GM12878 (cell line): ENCODE data around the gene LUZP2. TPM values are rescaled to one million over a fixed set of nuclear protein-coding genes. Genes with fewer than 3 reads are reported as not detected.

Experiments
- ATAC-seq: fragments of 200-7000 bp; cut with Tn5 transposase; 3 replicates; pipeline ENCODE4 v1.9.1; 2020; ENCODE audit warnings: mild to moderate bottlenecking, moderate library complexity
- BruUV-seq: library from RNA; stranded (reverse); fragments of 400-500 nt; replicated peaks from 2 replicates; lab custom pipeline; 2021; lab: Mats Ljungman, UMichigan
- CTCF ChIA-PET: fragments of 300-600 bp; sonication (Branson Sonifier 250); formaldehyde crosslinking; extraction: SDS; loops from one replicate; lab custom pipeline; 2021; ENCODE audit warnings: inconsistent platforms; lab: Yijun Ruan, JAX
- POLR2A ChIA-PET: fragments of 350-600 bp; formaldehyde crosslinking; extraction: SDS; loops from one replicate; lab custom pipeline; 2021; ENCODE audit warnings: inconsistent platforms; lab: Charles Lee
- RAD21 ChIA-PET: fragments of 300-600 bp; sonication (Branson Sonifier 250); formaldehyde crosslinking; loops from one replicate; lab custom pipeline; 2023; ENCODE audit warnings: antibody characterized with exemption; ENCODE audit not compliant: unreplicated experiment; lab: Charles Lee
- SMC1A ChIA-PET: fragments of 300-600 bp; sonication (Branson Sonifier 250); formaldehyde crosslinking; loops from one replicate; lab custom pipeline; 2023; ENCODE audit not compliant: unreplicated experiment, uncharacterized antibody; lab: Charles Lee
- DNase-seq: peaks from one replicate; pipeline ENCODE4 v3.0.0-alpha.2; 2011; ENCODE audit warnings: low read depth, low spot score
- FAIRE-seq: peaks from 3 replicates; lab custom pipeline; 2011; peaks lifted over from hg19 to GRCh38; lab: Jason Lieb, UNC
- H2AFZ ChIP-seq: 2 replicates; pipeline ENCODE4 v1.6.0; 2011; ENCODE audit warnings: low read depth, low read length, control low read depth; ENCODE audit not compliant: control insufficient read depth
- H3K27ac ChIP-seq: 2 replicates; pipeline ENCODE4 v1.5.1; 2011; ENCODE audit warnings: control low read depth; ENCODE audit not compliant: control insufficient read depth, insufficient read depth
- H3K27me3 ChIP-seq, 2 experiments: replicated peaks in 1 of 2; 2 replicates each; pipeline versions ENCODE4 v1.6.0 to v1.6.1; 2011; ENCODE audit warnings: low read length in 1 of 2; ENCODE audit not compliant: control insufficient read depth in 2 of 2, insufficient read depth in 2 of 2
- H3K36me3 ChIP-seq, 2 experiments: 2 replicates each; pipeline ENCODE4 v1.5.1; 2011; ENCODE audit warnings: low read length in 1 of 2; ENCODE audit not compliant: control insufficient read depth in 2 of 2, insufficient read depth in 2 of 2
- H3K4me1 ChIP-seq: 2 replicates; pipeline ENCODE4 v1.6.1; 2011; ENCODE audit warnings: mild to moderate bottlenecking, low read length, moderate library complexity, mixed read lengths; ENCODE audit not compliant: control insufficient read depth, insufficient read depth
- H3K4me2 ChIP-seq: 2 replicates; pipeline ENCODE4 v1.6.0; 2011; ENCODE audit warnings: control low read depth; ENCODE audit not compliant: control insufficient read depth, insufficient read depth
- H3K4me3 ChIP-seq: fragments of 200-600 bp; sonication (generic); 2 replicates; pipeline ENCODE4 v1.5.1; 2016
- H3K79me2 ChIP-seq: 2 replicates; pipeline ENCODE4 v1.6.0; 2011; ENCODE audit warnings: low read length; ENCODE audit not compliant: control insufficient read depth, insufficient read depth
- H3K9ac ChIP-seq: 2 replicates; pipeline ENCODE4 v1.8.0; 2011; ENCODE audit warnings: low read length, control low read depth, mixed read lengths; ENCODE audit not compliant: control insufficient read depth, insufficient read depth
- H3K9me3 ChIP-seq: replicated peaks from 3 replicates; pipeline ENCODE4 v1.5.1; 2011; ENCODE audit warnings: mild to moderate bottlenecking, low read length; ENCODE audit not compliant: control insufficient read depth, insufficient read depth
- H4K20me1 ChIP-seq: 2 replicates; pipeline ENCODE4 v1.6.0; 2011; ENCODE audit not compliant: control insufficient read depth, insufficient read depth
- ATF2 ChIP-seq: IDR thresholded peaks from 2 replicates; pipeline ENCODE4 v1.6.1; 2012; ENCODE audit warnings: low read length, inconsistent platforms
- CEBPB ChIP-seq, 2 experiments: fragments of 150-350 bp in 1 of 2; IDR thresholded peaks; 2 replicates each; pipeline ENCODE4 v1.6.1; 2012 to 2014; ENCODE audit warnings: low read depth in 2 of 2, low read length in 2 of 2, borderline replicate concordance in 1 of 2, inconsistent platforms in 1 of 2
- CHD1 ChIP-seq: IDR thresholded peaks from 2 replicates; pipeline ENCODE4 v1.6.1; 2012; ENCODE audit warnings: low read depth, low read length, improper control_type of control experiment
- ETV6 ChIP-seq, 2 experiments: fragments of 450-650 bp in 1 of 2; IDR thresholded peaks in 1 of 2; conservative IDR thresholded peaks in 1 of 2; 2 replicates each; pipeline ENCODE4 v1.6.1; 2014; ENCODE audit warnings: antibody characterized with exemption in 1 of 2, borderline replicate concordance in 1 of 2, low read depth in 1 of 2, mild to moderate bottlenecking in 1 of 2, moderate library complexity in 1 of 2
- GABPA ChIP-seq: IDR thresholded peaks from 2 replicates; pipeline ENCODE4 v1.6.1; 2014; ENCODE audit warnings: antibody characterized with exemption, low read depth, mild to moderate bottlenecking, inconsistent platforms
- KAT2A ChIP-seq: conservative IDR thresholded peaks from 2 replicates; pipeline ENCODE4 v1.6.1; 2011; ENCODE audit warnings: low read depth, low read length; ENCODE audit not compliant: control insufficient read depth
- MTA2 ChIP-seq: fragments of 450-650 bp; IDR thresholded peaks from 2 replicates; pipeline ENCODE4 v1.6.1; 2016; ENCODE audit warnings: low read depth, mild to moderate bottlenecking, moderate library complexity
- NKRF ChIP-seq: fragments of 450-650 bp; conservative IDR thresholded peaks from 2 replicates; pipeline ENCODE4 v1.6.1; 2017; ENCODE audit warnings: mild to moderate bottlenecking, moderate library complexity
- PML ChIP-seq: IDR thresholded peaks from 2 replicates; pipeline ENCODE4 v1.6.1; 2012; ENCODE audit warnings: low read length, inconsistent platforms
- SIN3A ChIP-seq: IDR thresholded peaks from 2 replicates; pipeline ENCODE4 v1.6.1; 2012; ENCODE audit warnings: low read depth, low read length, improper control_type of control experiment
- SMARCA5 ChIP-seq: fragments of 450-650 bp; IDR thresholded peaks from 2 replicates; pipeline ENCODE4 v1.6.1; 2017; ENCODE audit warnings: mild to moderate bottlenecking
- USF2 ChIP-seq: IDR thresholded peaks from 2 replicates; pipeline ENCODE4 v1.6.1; 2011; ENCODE audit warnings: low read depth, low read length, improper control_type of control experiment, borderline replicate concordance
- ZNF592 ChIP-seq: fragments of 450-650 bp; IDR thresholded peaks from 2 replicates; pipeline ENCODE4 v1.6.1; 2017; ENCODE audit warnings: mild to moderate bottlenecking, moderate library complexity
- ZNF622 ChIP-seq: fragments of 450-650 bp; IDR thresholded peaks from 2 replicates; pipeline ENCODE4 v1.6.1; 2017; ENCODE audit warnings: mild to moderate bottlenecking, inconsistent platforms
- WGBS: methylation state at CpG from one replicate; pipeline ENCODE4 v1.1.6; 2016; ENCODE audit warnings: low lambda C conversion rate; ENCODE audit not compliant: insufficient replicate concordance, insufficient coverage; ENCODE audit errors: missing lambda C conversion rate; 5-methylcytosine and 5-hydroxymethylcytosine counted together
- in situ Hi-C: fragments of 300-500 bp; cut with MboI; formaldehyde crosslinking; loops from 9 replicates; pipeline ENCODE4 v1.14.3; 2018; ENCODE audit warnings: mixed read lengths
- intact Hi-C: fragments of 100-400 bp; cut with micrococcal nuclease; formaldehyde crosslinking; loops from one replicate; pipeline ENCODE4 v1.14.2; 2022; ENCODE audit not compliant: unreplicated experiment
- polyA plus RNA-seq, 11 experiments: library from polyadenylated mRNA; depleted of rRNA in 4 of 11; unstranded in 6 of 11; stranded (reverse) in 5 of 11; fragments of >200 nt; fragmentation: Nextera tagmentation in 4 of 11; fragmentation: Illumina TruSeq in 1 of 11; extraction: Ambion mirVana in 4 of 11; extraction: Trizol in 1 of 11; gene quantifications; 1 replicate in 1 of 11; 2 replicates in 10 of 11; pipeline versions ENCODE4 v1.2.1 to v1.2.3, GENCODE V29; 2011 to 2016; ENCODE audit warnings: inconsistent platforms in 2 of 11, missing spikeins in 2 of 11, low read depth in 1 of 11
- total RNA-seq, 4 experiments: library from RNA; depleted of rRNA in 3 of 4; stranded (reverse); fragments of >200 nt in 3 of 4; fragmentation: Illumina TruSeq in 1 of 4; extraction: Trizol in 1 of 4; gene quantifications; 2 replicates each; pipeline versions ENCODE4 v1.2.1 to v1.2.3, GENCODE V29; 2013 to 2021

The LUZP2 gene
- total and polyA plus RNA-seq, 10 of the 15 experiments (the other 5 are each of a cell fraction or from before 2014, with no cell fraction given): not detected

GRCh38 chr11:24683583-24683982 is 186.7 kb downstream of the LUZP2 start:
- H3K4me2 ChIP-seq: no peak overlapping the region
- no peak overlapping the region for H3K4me3 ChIP-seq
- BruUV-seq: no TSS peak
- H3K79me2 ChIP-seq: no peaks in the 10 kb centered on the region
- FAIRE-seq (no peak), ATAC-seq (no peak), DNase-seq (no peak)
- H3K27ac ChIP-seq: no peak overlapping the region
- no peaks in the 10 kb centered on the region for H3K4me1 ChIP-seq
- TF ChIP-seq GABPA: no peak
- no peak for TF ChIP-seq CEBPB (IDR thresholded peaks at IDR 0.05; ENCODE audit: borderline replicate concordance in 1 of 2, low read depth in 2 of 2, low read length in 2 of 2)
- TF ChIP-seq ZNF592: no peak
- TF ChIP-seq CHD1: no peak
- no peak for TF ChIP-seq ETV6 (conservative IDR thresholded peaks at IDR 0.05 in 1 of 2, IDR thresholded peaks at IDR 0.05 in 1 of 2; ENCODE audit: borderline replicate concordance in 1 of 2, low read depth in 1 of 2)
- no peak for TF ChIP-seq USF2
- TF ChIP-seq ZNF622: no peak
- no peak for TF ChIP-seq PML
- no peak for TF ChIP-seq ATF2
- no peak for TF ChIP-seq NKRF
- no peak for TF ChIP-seq SIN3A
- no peak for TF ChIP-seq KAT2A
- no peak for TF ChIP-seq MTA2
- TF ChIP-seq SMARCA5: no peak
- no peaks in the 10 kb centered on the region for H3K36me3 ChIP-seq
- no peaks in the 10 kb centered on the region for H3K9me3 ChIP-seq
- POLR2A ChIA-PET: no interaction called here
- WGBS: 0% methylated on average over 1 of the region's 1 CpG
- SMC1A ChIA-PET: interaction anchor here (0.7 kb wide), 1 partner anchor 1322 kb away, joined by 3 read pairs; no protein-coding TSS in a partner anchor
- RAD21 ChIA-PET: no interaction called here
- in situ Hi-C loops: no loop called here
- no peaks in the 10 kb centered on the region for H3K27me3 ChIP-seq
- H4K20me1 ChIP-seq: no peaks in the 10 kb centered on the region
- CTCF ChIA-PET: no interaction called here
- H3K9ac ChIP-seq: no peak overlapping the region
- intact Hi-C loops: no loop called here
- no peak overlapping the region for H2AFZ ChIP-seq
